Measurements from ENCODE around the gene HUNK. TPM values are rescaled to one million over a fixed set of nuclear protein-coding genes. Genes with fewer than 3 reads are reported as not detected.
"Not testable (repeated sequence)": the region's sequence is repeated elsewhere in the genome, so short reads cannot be mapped to it uniquely, and the experiment has no call there.

The HUNK gene
- total RNA-seq, 1 donor: under 0.01 TPM

GRCh38 chr21:31943561-31943960, 70.7 kb downstream of the HUNK start:
- no peaks in the 10 kb centered on the region for H3K4me1 ChIP-seq (ENCODE audit: insufficient read depth, low read length)
- H3K4me3 ChIP-seq (ENCODE audit: insufficient read depth, low read length): no peak overlapping the region
- H3K9me3 ChIP-seq (ENCODE audit: low read depth, low read length): no peaks in the 10 kb centered on the region
- H2AFZ ChIP-seq (ENCODE audit: low read length): no peak overlapping the region
- no peaks in the 10 kb centered on the region for H3K79me2 ChIP-seq (ENCODE audit: insufficient read depth, low read length)
- H3K36me3 ChIP-seq (ENCODE audit: insufficient read depth, low read length): no peaks in the 10 kb centered on the region
- H3K27me3 ChIP-seq (ENCODE audit: insufficient read depth, low read length): no peaks in the 10 kb centered on the region
- no peaks in the 10 kb centered on the region for H4K20me1 ChIP-seq (ENCODE audit: insufficient read depth, low read length)
- DNase-seq (ENCODE audit: insufficient read length, low spot score, missing footprints): no peak
- H3K27ac ChIP-seq (ENCODE audit: low read depth, low read length): no peak overlapping the region
- TF ChIP-seq CTCF (IDR thresholded peaks at IDR 0.05; ENCODE audit: extremely low read depth, low read depth, low read length): no peak
- H3K4me2 ChIP-seq (ENCODE audit: insufficient read depth, low read length): no peak overlapping the region

GRCh38 chr21:31945141-31945540, 72.3 kb downstream of the HUNK start:
- Histone ChIP-seq H3K4me2 (ENCODE audit: insufficient read depth, low read length) (no peak overlapping the region), H3K4me3 (ENCODE audit: insufficient read depth, low read length) (no peak overlapping the region), H4K20me1 (ENCODE audit: insufficient read depth, low read length) (no peaks in the 10 kb centered on the region), H3K4me1 (ENCODE audit: insufficient read depth, low read length) (no peaks in the 10 kb centered on the region), H3K27ac (ENCODE audit: low read depth, low read length) (no peak overlapping the region), H3K9me3 (ENCODE audit: low read depth, low read length) (no peaks in the 10 kb centered on the region), H3K36me3 (ENCODE audit: insufficient read depth, low read length) (no peaks in the 10 kb centered on the region), H3K27me3 (ENCODE audit: insufficient read depth, low read length) (no peaks in the 10 kb centered on the region), H3K79me2 (ENCODE audit: insufficient read depth, low read length) (no peaks in the 10 kb centered on the region), H2AFZ (ENCODE audit: low read length) (no peak overlapping the region)
- no peak for DNase-seq (ENCODE audit: insufficient read length, low spot score, missing footprints)
- no peak for TF ChIP-seq CTCF (IDR thresholded peaks at IDR 0.05; ENCODE audit: extremely low read depth, low read depth, low read length)

DNA sequence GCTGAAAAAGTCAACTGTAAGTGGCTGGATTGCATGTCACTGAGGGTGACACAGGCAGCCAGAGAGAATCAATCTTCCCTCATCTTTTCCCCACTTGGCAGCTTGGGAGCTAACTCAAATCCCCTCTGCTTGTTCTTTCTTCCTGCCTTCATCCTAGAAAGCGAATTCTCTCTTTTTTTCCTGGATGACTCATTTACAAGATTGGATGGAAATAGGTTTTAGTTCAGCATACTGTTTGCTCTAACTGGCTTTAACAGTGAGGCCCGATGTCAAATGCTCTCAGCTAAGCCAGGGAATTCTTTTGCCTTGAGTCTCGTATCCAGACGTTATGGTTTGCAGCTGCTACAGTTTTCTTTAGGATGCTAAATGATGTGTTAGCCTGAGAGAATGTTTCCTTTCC, 72.7 kb downstream of the HUNK start:
- TF ChIP-seq CTCF (IDR thresholded peaks at IDR 0.05; ENCODE audit: extremely low read depth, low read depth, low read length): no peak
- Histone ChIP-seq H3K4me2 (ENCODE audit: insufficient read depth, low read length) (no peak overlapping the region), H3K36me3 (ENCODE audit: insufficient read depth, low read length) (no peaks in the 10 kb centered on the region), H3K4me3 (ENCODE audit: insufficient read depth, low read length) (no peak overlapping the region), H3K27ac (ENCODE audit: low read depth, low read length) (no peak overlapping the region), H3K79me2 (ENCODE audit: insufficient read depth, low read length) (no peaks in the 10 kb centered on the region), H3K9me3 (ENCODE audit: low read depth, low read length) (no peaks in the 10 kb centered on the region), H2AFZ (ENCODE audit: low read length) (no peak overlapping the region), H3K4me1 (ENCODE audit: insufficient read depth, low read length) (no peaks in the 10 kb centered on the region), H4K20me1 (ENCODE audit: insufficient read depth, low read length) (no peaks in the 10 kb centered on the region), H3K27me3 (ENCODE audit: insufficient read depth, low read length) (no peaks in the 10 kb centered on the region)
- DNase-seq (ENCODE audit: insufficient read length, low spot score, missing footprints): no peak

GRCh38 chr21:31946231-31946630, 73.4 kb downstream of the HUNK start:
- H3K79me2 ChIP-seq (ENCODE audit: insufficient read depth, low read length): no peaks in the 10 kb centered on the region
- H3K4me2 ChIP-seq (ENCODE audit: insufficient read depth, low read length): no peak overlapping the region
- no peaks in the 10 kb centered on the region for H3K4me1 ChIP-seq (ENCODE audit: insufficient read depth, low read length)
- H3K9me3 ChIP-seq (ENCODE audit: low read depth, low read length): no peaks in the 10 kb centered on the region
- H3K4me3 ChIP-seq (ENCODE audit: insufficient read depth, low read length): no peak overlapping the region
- TF ChIP-seq CTCF (IDR thresholded peaks at IDR 0.05; ENCODE audit: extremely low read depth, low read depth, low read length): no peak
- H3K27ac ChIP-seq (ENCODE audit: low read depth, low read length): no peak overlapping the region
- DNase-seq (ENCODE audit: insufficient read length, low spot score, missing footprints): no peak
- H2AFZ ChIP-seq (ENCODE audit: low read length): no peak overlapping the region
- no peaks in the 10 kb centered on the region for H3K27me3 ChIP-seq (ENCODE audit: insufficient read depth, low read length)
- no peaks in the 10 kb centered on the region for H4K20me1 ChIP-seq (ENCODE audit: insufficient read depth, low read length)
- H3K36me3 ChIP-seq (ENCODE audit: insufficient read depth, low read length): no peaks in the 10 kb centered on the region

- not testable (repeated sequence) for H3K36me3 ChIP-seq (ENCODE audit: insufficient read depth, low read length); H3K27ac ChIP-seq (ENCODE audit: low read depth, low read length); H3K9me3 ChIP-seq (ENCODE audit: low read depth, low read length); H3K4me2 ChIP-seq (ENCODE audit: insufficient read depth, low read length); DNase-seq (ENCODE audit: insufficient read length, low spot score, missing footprints); H4K20me1 ChIP-seq (ENCODE audit: insufficient read depth, low read length); H3K4me3 ChIP-seq (ENCODE audit: insufficient read depth, low read length); H2AFZ ChIP-seq (ENCODE audit: low read length); H3K79me2 ChIP-seq (ENCODE audit: insufficient read depth, low read length); H3K4me1 ChIP-seq (ENCODE audit: insufficient read depth, low read length); H3K27me3 ChIP-seq (ENCODE audit: insufficient read depth, low read length)
Observed at GRCh38 chr21:31946876-31947550, 74.2 kb downstream of the HUNK start.
